Measurements from ENCODE around the gene TOE1. TPM values are rescaled to one million over a fixed set of nuclear protein-coding genes. Genes with fewer than 3 reads are reported as not detected.

Gene TOE1
- total RNA-seq, 1 donor from 2014 or later = 28.8 TPM

- Mint-ChIP-seq H3K27ac (ENCODE audit: unreplicated experiment) (no peak overlapping the region), H3K4me3 (no peak overlapping the region)
Observed at GRCh38 chr1:45375104-45376090, 35.4 kb downstream of the TOE1 start.

GRCh38 chr1:45378184-45378583 lies 38.2 kb downstream of the TOE1 start:
- TF ChIP-seq CTCF (conservative IDR thresholded peaks at IDR 0.05) = no peak
- Mint-ChIP-seq H3K4me1 (no peaks in the 10 kb centered on the region), H3K36me3 (ENCODE audit: low read depth) (no peaks in the 10 kb centered on the region), H3K27me3 (ENCODE audit: low read depth) (peaks cover 5% of the 10 kb centered on the region), H3K27ac (ENCODE audit: unreplicated experiment) (no peak overlapping the region), H3K9me3 (no peaks in the 10 kb centered on the region), H3K4me3 (no peak overlapping the region)
- no peak for DNase-seq (ENCODE audit: low read depth, low spot score)

More at GRCh38 chr1:45375104-45376090, 35.4 kb downstream of the TOE1 start:
- H3K36me3 Mint-ChIP-seq (ENCODE audit: low read depth) = no peaks in the 10 kb centered on the region
- no peaks in the 10 kb centered on the region for H3K9me3 Mint-ChIP-seq
- no peak for TF ChIP-seq CTCF (conservative IDR thresholded peaks at IDR 0.05)
- no peaks in the 10 kb centered on the region for H3K4me1 Mint-ChIP-seq
- no peak for DNase-seq (ENCODE audit: low read depth, low spot score)
- H3K27me3 Mint-ChIP-seq (ENCODE audit: low read depth) = peaks cover 5% of the 10 kb centered on the region

DNA sequence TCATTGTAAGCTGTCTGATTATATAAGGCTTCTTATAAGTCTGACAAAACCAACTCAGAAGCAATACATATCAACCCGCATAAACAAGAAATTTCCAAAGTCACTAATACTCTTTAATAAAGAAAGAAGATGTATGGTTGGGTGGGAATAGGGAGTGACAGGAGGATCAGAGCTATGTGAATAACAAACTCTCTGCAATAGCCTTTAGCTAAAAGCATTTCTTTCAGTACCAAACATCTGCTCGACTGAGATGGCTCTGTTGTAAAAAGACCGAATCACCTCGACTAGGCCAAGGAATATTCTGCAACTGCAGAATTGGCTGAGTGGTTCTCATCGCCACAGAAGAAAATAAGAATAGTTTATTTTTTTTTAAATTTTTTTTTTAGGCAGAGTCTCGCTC lies 39.6 kb downstream of the TOE1 start:
- H3K36me3 Mint-ChIP-seq (ENCODE audit: low read depth) = no peaks in the 10 kb centered on the region
- H3K4me3 Mint-ChIP-seq = no peak overlapping the region
- TF ChIP-seq CTCF (conservative IDR thresholded peaks at IDR 0.05) = no peak
- no peak overlapping the region for H3K27ac Mint-ChIP-seq (ENCODE audit: unreplicated experiment)
- H3K4me1 Mint-ChIP-seq = no peaks in the 10 kb centered on the region
- no peak for DNase-seq (ENCODE audit: low read depth, low spot score)
- H3K27me3 Mint-ChIP-seq (ENCODE audit: low read depth) = peaks cover 4% of the 10 kb centered on the region
- no peaks in the 10 kb centered on the region for H3K9me3 Mint-ChIP-seq

DNA sequence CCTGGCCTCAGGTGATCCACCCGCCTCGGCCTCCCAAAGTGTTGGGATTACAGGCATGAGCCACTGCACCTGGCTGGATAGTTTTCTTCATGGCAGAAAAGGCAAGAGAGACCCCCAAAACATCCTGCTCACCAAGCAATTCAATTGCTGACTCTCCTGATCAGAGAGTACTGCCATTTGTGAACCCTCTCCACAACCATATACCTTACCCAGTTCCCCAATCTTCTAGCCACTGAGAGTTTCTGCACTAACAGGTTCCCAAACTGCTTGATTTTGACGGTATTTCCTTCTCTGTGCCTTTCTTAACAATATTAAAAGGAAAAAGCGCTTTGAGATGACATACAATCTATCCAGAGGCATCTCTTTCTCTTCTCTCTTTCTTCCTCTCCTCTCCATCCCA lies 40.2 kb downstream of the TOE1 start:
- Mint-ChIP-seq H3K4me1 (no peaks in the 10 kb centered on the region), H3K4me3 (no peak overlapping the region), H3K9me3 (no peaks in the 10 kb centered on the region), H3K27me3 (ENCODE audit: low read depth) (no peaks in the 10 kb centered on the region), H3K27ac (ENCODE audit: unreplicated experiment) (no peak overlapping the region), H3K36me3 (ENCODE audit: low read depth) (no peaks in the 10 kb centered on the region)
- DNase-seq (ENCODE audit: low read depth, low spot score) = no peak
- no peak for TF ChIP-seq CTCF (conservative IDR thresholded peaks at IDR 0.05)

- no peaks in the 10 kb centered on the region for H3K36me3 Mint-ChIP-seq (ENCODE audit: low read depth)
- H3K4me1 Mint-ChIP-seq = no peaks in the 10 kb centered on the region
- no peak overlapping the region for H3K27ac Mint-ChIP-seq (ENCODE audit: unreplicated experiment)
- H3K27me3 Mint-ChIP-seq (ENCODE audit: low read depth) = no peaks in the 10 kb centered on the region
- no peaks in the 10 kb centered on the region for H3K9me3 Mint-ChIP-seq
- TF ChIP-seq CTCF (conservative IDR thresholded peaks at IDR 0.05) = no peak
- H3K4me3 Mint-ChIP-seq = no peak overlapping the region
- DNase-seq (ENCODE audit: low read depth, low spot score) = no peak
Observed at GRCh38 chr1:45380730-45381129, 40.8 kb downstream of the TOE1 start.
